PC-9 (cell line): ENCODE measurements around the gene KLK14. TPM values are rescaled to one million over a fixed set of nuclear protein-coding genes. Genes with fewer than 3 reads are reported as not detected.

Experiments
- BruUV-seq: library from RNA; stranded (reverse); fragments of 400-500 nt; replicated peaks from 2 replicates; lab custom pipeline; 2021; lab: Mats Ljungman, UMichigan
- CTCF ChIA-PET: fragments of 300-600 bp; sonication (Branson Sonifier 250); formaldehyde crosslinking; loops from one replicate; lab custom pipeline; 2022; ENCODE audit warnings: antibody characterized with exemption; lab: Charles Lee
- POLR2A ChIA-PET: fragments of 300-600 bp; sonication (Branson Sonifier 250); formaldehyde crosslinking; loops from one replicate; lab custom pipeline; 2022; ENCODE audit warnings: antibody characterized with exemption; ENCODE audit not compliant: unreplicated experiment; lab: Charles Lee
- DNase-seq, 2 experiments: peaks; one replicate each; pipeline versions ENCODE4 v3.0.0 to v3.0.0-alpha.2; 2015 to 2022; ENCODE audit warnings: mixed read lengths in 1 of 2
- H2AFZ ChIP-seq: fragments of 200-600 bp; sonication (generic); 2 replicates; pipeline ENCODE4 v1.8.1; 2017; ENCODE audit warnings: antibody characterized with exemption
- H3F3A ChIP-seq: fragments of 200-600 bp; sonication (generic); 2 replicates; pipeline ENCODE4 v1.8.1; 2017; ENCODE audit warnings: antibody characterized with exemption, mild to moderate bottlenecking, low read depth; ENCODE audit not compliant: insufficient read depth
- H3K27ac ChIP-seq: fragments of 200-600 bp; sonication (generic); 2 replicates; pipeline ENCODE4 v1.6.1; 2016; ENCODE audit warnings: mixed run types
- H3K27me3 ChIP-seq: fragments of 200-600 bp; sonication (generic); 2 replicates; pipeline ENCODE4 v1.6.1; 2016; ENCODE audit warnings: low read depth, mixed run types; ENCODE audit not compliant: insufficient read depth
- H3K36me3 ChIP-seq: fragments of 200-600 bp; sonication (generic); 2 replicates; pipeline ENCODE4 v1.6.1; 2016; ENCODE audit warnings: low read depth, mixed run types
- H3K4me1 ChIP-seq: fragments of 200-600 bp; sonication (generic); replicated peaks from 2 replicates; pipeline ENCODE4 v1.6.1; 2016; ENCODE audit warnings: mixed run types; ENCODE audit not compliant: insufficient read depth
- H3K4me2 ChIP-seq: fragments of 200-600 bp; sonication (generic); 2 replicates; pipeline ENCODE4 v1.6.1; 2017; ENCODE audit warnings: mixed run types
- H3K4me3 ChIP-seq: fragments of 200-600 bp; sonication (generic); 2 replicates; pipeline ENCODE4 v1.6.1; 2016; ENCODE audit warnings: mixed run types
- H3K79me2 ChIP-seq: fragments of 200-600 bp; sonication (generic); 2 replicates; pipeline ENCODE4 v1.6.1; 2017; ENCODE audit warnings: low read depth, mixed run types
- H3K9me2 ChIP-seq: fragments of 200-600 bp; sonication (generic); 2 replicates; pipeline ENCODE4 v1.8.1; 2017; ENCODE audit warnings: mild to moderate bottlenecking; ENCODE audit not compliant: insufficient read depth
- H3K9me3 ChIP-seq: fragments of 200-600 bp; sonication (generic); 2 replicates; pipeline ENCODE4 v1.8.1; 2016; ENCODE audit warnings: low read depth; ENCODE audit not compliant: insufficient read depth
- H4K20me1 ChIP-seq: fragments of 200-600 bp; sonication (generic); 2 replicates; pipeline ENCODE4 v1.8.1; 2017; ENCODE audit not compliant: insufficient read depth
- EZH2 ChIP-seq: fragments of 200-600 bp; sonication (generic); IDR thresholded peaks from 2 replicates; pipeline ENCODE4 v1.8.0; 2017; ENCODE audit warnings: antibody characterized with exemption, low read depth
- intact Hi-C: fragments of 100-400 bp; cut with micrococcal nuclease; formaldehyde crosslinking; loops from one replicate; pipeline ENCODE4 v1.10.0; 2022; ENCODE audit not compliant: unreplicated experiment
- total RNA-seq: library from RNA; stranded (reverse); gene quantifications from 2 replicates; pipeline ENCODE4 v1.2.3, GENCODE V29; 2021
- TF ChIP-seq, protein P1 (sequence below): fragments of 200-600 bp; sonication (generic); conservative IDR thresholded peaks from 2 replicates; pipeline ENCODE4 v1.6.1; 2017; ENCODE audit warnings: mixed run types, antibody characterized with exemption, mild to moderate bottlenecking, moderate library complexity

Gene KLK14
- total RNA-seq, 1 experiment from 2014 or later = 0.57 TPM

DNA sequence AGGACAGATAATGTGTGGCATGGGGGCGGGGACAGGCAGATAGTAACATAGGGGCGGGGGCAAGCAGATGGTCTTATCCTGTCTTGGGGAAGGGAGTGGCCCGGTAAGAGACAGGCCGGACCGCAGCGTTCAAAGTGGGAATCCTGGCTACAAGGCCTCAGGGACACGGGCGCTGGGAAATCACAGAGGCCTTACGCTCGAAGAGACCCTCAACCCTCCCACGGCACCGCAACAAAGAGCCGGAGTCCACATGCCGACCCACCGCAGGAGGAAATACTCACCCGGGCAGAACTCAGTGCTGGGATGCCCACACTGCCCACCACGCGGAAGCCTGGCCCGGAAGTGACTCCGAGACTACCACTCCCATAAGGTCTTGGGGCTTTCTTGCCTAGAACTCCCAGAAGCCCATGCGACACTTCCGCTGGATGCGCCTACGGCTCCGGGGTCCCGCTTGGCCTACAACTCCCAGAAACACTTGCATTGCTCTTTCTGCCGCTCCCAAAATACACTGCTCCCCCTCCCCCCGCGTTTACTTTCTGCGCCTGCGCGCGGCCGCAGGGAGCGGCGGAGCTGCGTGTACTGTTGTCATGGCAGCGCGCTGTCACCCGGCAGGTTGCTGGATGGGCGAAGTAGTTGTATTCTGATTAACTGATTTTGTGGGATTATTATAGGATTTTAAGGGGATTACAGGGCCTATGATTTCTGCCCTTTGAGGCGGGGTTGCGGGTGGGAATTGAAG lies 25.5 kb upstream of the KLK14 start, which contains the start of gene CTU1:
Gene CTU1 (minus strand): TSS at position 344 of the 739 bp plus-strand sequence. CDS start 3,840 bp downstream, outside the sequence.
- no peaks in the 10 kb centered on the region for H4K20me1 ChIP-seq
- CTCF ChIA-PET = no interaction called here
- no TSS peak for BruUV-seq
- 0 out of 2 replicates have a peak, but pooled peaks cover 3% of the 10 kb centered on the region for H3K36me3 ChIP-seq
- peaks cover 26% of the 10 kb centered on the region for H3K27me3 ChIP-seq
- H3K4me3 ChIP-seq = peak within 1 kb of the TSS; percentile 79
- TF ChIP-seq EZH2 = no peak
- peak within 1 kb of the TSS; percentile 93 for H3K4me2 ChIP-seq
- peaks cover 9% of the 10 kb centered on the region for H3F3A ChIP-seq
- peaks cover 10% of the 10 kb centered on the region for H3K4me1 ChIP-seq
- H3K79me2 ChIP-seq = peaks cover 23% of the 10 kb centered on the region
- peak within 1 kb of the TSS; percentile 36; the same call in 1 of the 2 replicates for H3K27ac ChIP-seq
- peak; percentile 98 to 100 for DNase-seq
- no peaks in the 10 kb centered on the region for H3K9me3 ChIP-seq
- H3K9me2 ChIP-seq = no peaks in the 10 kb centered on the region
- intact Hi-C loops = no loop called here
- POLR2A ChIA-PET = interaction anchor here (0.6 kb wide), 1 partner anchor 1104 kb away, joined by 5 read pairs; no protein-coding TSS in a partner anchor
- H2AFZ ChIP-seq = peak within 1 kb of the TSS; percentile 86

DNA sequence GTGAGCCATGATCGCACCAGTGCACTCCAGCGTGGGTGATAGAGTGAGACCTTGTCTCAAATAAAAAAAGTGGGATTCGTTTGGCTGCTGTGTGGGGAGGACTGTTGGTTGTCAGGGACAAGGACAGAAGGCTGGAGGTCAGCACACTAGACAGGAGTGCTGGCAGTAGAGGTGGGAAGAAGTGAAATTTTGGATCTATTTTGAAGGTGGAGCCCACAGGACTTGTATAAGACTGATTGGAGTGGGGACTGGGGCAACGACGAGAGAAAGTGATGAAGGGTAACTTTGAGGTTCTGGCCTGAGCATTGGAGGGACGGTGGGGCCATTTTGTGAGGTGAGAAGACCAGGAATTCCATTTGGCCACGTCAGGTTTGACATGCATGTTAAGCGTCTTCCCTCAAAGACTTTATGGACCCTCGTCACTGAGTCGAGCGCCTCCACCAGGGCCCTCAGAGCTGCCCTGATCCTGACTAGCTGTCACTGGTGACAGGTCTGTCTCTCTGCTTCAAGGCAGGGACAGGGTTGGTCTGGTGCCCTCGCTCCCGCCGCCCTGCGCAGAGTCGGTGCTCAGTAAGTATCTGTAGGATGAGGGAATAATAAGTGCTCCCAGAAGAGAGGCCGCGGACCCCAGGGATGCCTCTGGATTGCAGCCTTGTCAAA lies 24.8 kb upstream of the KLK14 start:
- peaks cover 19% of the 10 kb centered on the region for H3K27me3 ChIP-seq
- intact Hi-C loops = no loop called here
- H3K79me2 ChIP-seq = peaks cover 23% of the 10 kb centered on the region
- peak overlapping the region; percentile 79 for H3K4me3 ChIP-seq
- 0 out of 2 replicates have a peak, but pooled peaks cover 6% of the 10 kb centered on the region for H4K20me1 ChIP-seq
- TF ChIP-seq EZH2 = no peak
- TF ChIP-seq, protein P1, sequence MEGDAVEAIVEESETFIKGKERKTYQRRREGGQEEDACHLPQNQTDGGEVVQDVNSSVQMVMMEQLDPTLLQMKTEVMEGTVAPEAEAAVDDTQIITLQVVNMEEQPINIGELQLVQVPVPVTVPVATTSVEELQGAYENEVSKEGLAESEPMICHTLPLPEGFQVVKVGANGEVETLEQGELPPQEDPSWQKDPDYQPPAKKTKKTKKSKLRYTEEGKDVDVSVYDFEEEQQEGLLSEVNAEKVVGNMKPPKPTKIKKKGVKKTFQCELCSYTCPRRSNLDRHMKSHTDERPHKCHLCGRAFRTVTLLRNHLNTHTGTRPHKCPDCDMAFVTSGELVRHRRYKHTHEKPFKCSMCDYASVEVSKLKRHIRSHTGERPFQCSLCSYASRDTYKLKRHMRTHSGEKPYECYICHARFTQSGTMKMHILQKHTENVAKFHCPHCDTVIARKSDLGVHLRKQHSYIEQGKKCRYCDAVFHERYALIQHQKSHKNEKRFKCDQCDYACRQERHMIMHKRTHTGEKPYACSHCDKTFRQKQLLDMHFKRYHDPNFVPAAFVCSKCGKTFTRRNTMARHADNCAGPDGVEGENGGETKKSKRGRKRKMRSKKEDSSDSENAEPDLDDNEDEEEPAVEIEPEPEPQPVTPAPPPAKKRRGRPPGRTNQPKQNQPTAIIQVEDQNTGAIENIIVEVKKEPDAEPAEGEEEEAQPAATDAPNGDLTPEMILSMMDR = no peak
- peak overlapping the region; percentile 36; the same call in 1 of the 2 replicates for H3K27ac ChIP-seq
- no peaks in the 10 kb centered on the region for H3K9me3 ChIP-seq
- H3K9me2 ChIP-seq = no peaks in the 10 kb centered on the region
- TSS peak; percentile 54 for BruUV-seq
- H3K36me3 ChIP-seq = peaks cover 8% of the 10 kb centered on the region; the same call in 1 of the 2 replicates
- ChIA-PET CTCF (no interaction called here), POLR2A (interaction anchor here (1.1 kb wide), 1 partner anchor 87 kb away, joined by 3 read pairs; no protein-coding TSS in a partner anchor)
- H2AFZ ChIP-seq = peak overlapping the region; percentile 86
- H3F3A ChIP-seq = peaks cover 9% of the 10 kb centered on the region
- peaks cover 10% of the 10 kb centered on the region for H3K4me1 ChIP-seq
- DNase-seq = no peak
- H3K4me2 ChIP-seq = peak overlapping the region; percentile 93

DNA sequence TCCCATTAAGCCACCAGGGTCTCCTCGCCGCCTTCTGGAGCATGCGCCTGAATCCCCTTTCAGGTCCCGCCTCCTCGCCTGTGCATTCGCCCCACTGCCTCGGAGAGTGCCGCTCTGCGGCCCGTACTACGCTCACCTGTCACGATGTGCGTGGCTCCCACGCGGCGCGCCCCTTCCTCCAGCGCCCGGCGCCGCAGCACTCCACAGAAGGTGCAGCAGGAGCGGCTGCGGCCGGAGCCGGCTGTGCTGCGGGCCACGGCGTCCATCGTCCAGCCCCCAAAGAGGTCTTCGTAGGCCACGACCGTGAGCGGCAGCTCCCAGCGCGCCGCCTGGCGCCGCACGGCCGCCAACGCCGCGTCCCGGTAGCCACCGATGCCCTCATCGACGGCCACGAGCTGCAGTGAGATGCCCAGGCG lies 21.2 kb upstream of the KLK14 start:
- no peak for TF ChIP-seq EZH2
- TF ChIP-seq, protein P1 = no peak
- H3F3A ChIP-seq = peaks cover 11% of the 10 kb centered on the region; the same call in 1 of the 2 replicates
- H3K9me2 ChIP-seq = no peaks in the 10 kb centered on the region
- H3K4me1 ChIP-seq = peaks cover 9% of the 10 kb centered on the region
- no peak overlapping the region for H3K27ac ChIP-seq
- ChIA-PET POLR2A (no interaction called here), CTCF (interaction anchor here (0.6 kb wide), 1 partner anchor 195 kb away, joined by 7 read pairs; no protein-coding TSS in a partner anchor)
- H3K4me3 ChIP-seq = no peak overlapping the region
- intact Hi-C loops = no loop called here
- H3K36me3 ChIP-seq = peaks cover 8% of the 10 kb centered on the region; the same call in 1 of the 2 replicates
- no peak overlapping the region for H2AFZ ChIP-seq
- no peak overlapping the region for H3K4me2 ChIP-seq
- peaks cover 23% of the 10 kb centered on the region for H3K79me2 ChIP-seq
- BruUV-seq = no TSS peak
- H4K20me1 ChIP-seq = peaks cover 28% of the 10 kb centered on the region; the same call in 1 of the 2 replicates
- H3K27me3 ChIP-seq = no peaks in the 10 kb centered on the region
- DNase-seq = no peak
- no peaks in the 10 kb centered on the region for H3K9me3 ChIP-seq
